NOMO-1 (cell line): ENCODE results near the gene C1R.
"Not testable (repeated sequence)": the region's sequence is repeated elsewhere in the genome, so short reads cannot be mapped to it uniquely, and the experiment has no call there.

ENCODE experiments used
- DNase-seq, 2 experiments: peaks; one replicate each; lab custom pipeline; 2025; ENCODE audit not compliant: unreplicated experiment in 2 of 2; lab: John Stamatoyannopoulos, UW

C1R gene

GRCh38 chr12:7121324-7121723, 29.1 kb upstream of the C1R start:
- no peak for DNase-seq

GRCh38 chr12:7120166-7120565, 27.9 kb upstream of the C1R start:
- no peak for DNase-seq

- DNase-seq: no peak
Measured at GRCh38 chr12:7118881-7119280, 26.6 kb upstream of the C1R start.

- DNase-seq: no peak
Measured at GRCh38 chr12:7117670-7118069, 25.4 kb upstream of the C1R start.

- no peak for DNase-seq
Measured at GRCh38 chr12:7116916-7117315, 24.7 kb upstream of the C1R start.

GRCh38 chr12:7116196-7116595, 24.0 kb upstream of the C1R start:
- no peak for DNase-seq

- DNase-seq: no peak
Measured at GRCh38 chr12:7114851-7115250, 22.6 kb upstream of the C1R start.

- no peak for DNase-seq
Measured at GRCh38 chr12:7114008-7114407, 21.8 kb upstream of the C1R start.

- peak; percentile 23 to 47 for DNase-seq
Measured at GRCh38 chr12:7113389-7113871, 21.2 kb upstream of the C1R start.

GRCh38 chr12:7112041-7112440, 19.8 kb upstream of the C1R start:
- no peak for DNase-seq

- DNase-seq: no peak
Measured at GRCh38 chr12:7110661-7111060, 18.4 kb upstream of the C1R start.

- no peak for DNase-seq
Measured at GRCh38 chr12:7109572-7109920, 17.3 kb upstream of the C1R start.

- peak; percentile 74 to 75 for DNase-seq
Measured at GRCh38 chr12:7108796-7109571, 16.7 kb upstream of the C1R start, which contains the start of gene C1RL. Gene C1RL (minus strand): TSS chr12:7109214. CDS start chr12:7109180, 34 bp downstream.

GRCh38 chr12:7108003-7108795, 16.0 kb upstream of the C1R start:
- peak; percentile 79 to 87 for DNase-seq

- no peak for DNase-seq
Measured at GRCh38 chr12:7107636-7108002, 15.4 kb upstream of the C1R start.

GRCh38 chr12:7107181-7107580, 14.9 kb upstream of the C1R start:
- DNase-seq: not testable (repeated sequence)

- DNase-seq: no peak
Measured at GRCh38 chr12:7106082-7106481, 13.8 kb upstream of the C1R start.

GRCh38 chr12:7103837-7104584, 11.8 kb upstream of the C1R start:
- DNase-seq: no peak

GRCh38 chr12:7102582-7102981, 10.3 kb upstream of the C1R start:
- DNase-seq: no peak

GRCh38 chr12:7101694-7102131, 9.5 kb upstream of the C1R start:
- no peak for DNase-seq

GRCh38 chr12:7101047-7101693, 8.9 kb upstream of the C1R start:
- no peak for DNase-seq
